ENCODE measurements around the gene MAGI1.

Gene MAGI1

DNA sequence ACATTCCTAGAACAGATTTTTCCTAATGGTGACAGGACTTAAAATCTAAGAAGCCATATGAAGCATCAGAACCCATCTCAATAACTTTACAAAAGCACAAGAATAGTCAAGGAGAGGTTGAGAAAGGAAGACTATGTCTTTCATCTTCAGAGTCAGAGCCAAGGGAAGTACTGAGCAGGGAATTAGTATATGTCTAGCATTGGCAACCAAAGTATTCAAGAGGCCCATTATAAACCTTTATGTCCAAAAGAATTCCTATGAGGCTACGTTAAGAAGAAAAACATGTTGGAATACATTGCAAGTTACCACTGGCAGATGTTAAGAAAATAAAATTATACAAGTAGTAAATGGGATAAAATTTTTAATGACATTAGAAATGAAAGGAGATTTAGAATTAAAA is 150.5 kb downstream of the MAGI1 start:
- DNase-seq (ENCODE audit: low read depth in 1 of 2, low spot score in 1 of 2): no peak
- H3K4me3 ChIP-seq (replicated peaks; ENCODE audit: insufficient read depth, low read length): no peak overlapping the region
- H3K27ac ChIP-seq (replicated peaks): no peak overlapping the region
- no peaks in the 10 kb centered on the region for H3K27me3 ChIP-seq (ENCODE audit: insufficient read depth, poor library complexity, severe bottlenecking)
- TF ChIP-seq GABPA (IDR thresholded peaks at IDR 0.05; ENCODE audit: low read depth): no peak
- TF ChIP-seq, protein P1, sequence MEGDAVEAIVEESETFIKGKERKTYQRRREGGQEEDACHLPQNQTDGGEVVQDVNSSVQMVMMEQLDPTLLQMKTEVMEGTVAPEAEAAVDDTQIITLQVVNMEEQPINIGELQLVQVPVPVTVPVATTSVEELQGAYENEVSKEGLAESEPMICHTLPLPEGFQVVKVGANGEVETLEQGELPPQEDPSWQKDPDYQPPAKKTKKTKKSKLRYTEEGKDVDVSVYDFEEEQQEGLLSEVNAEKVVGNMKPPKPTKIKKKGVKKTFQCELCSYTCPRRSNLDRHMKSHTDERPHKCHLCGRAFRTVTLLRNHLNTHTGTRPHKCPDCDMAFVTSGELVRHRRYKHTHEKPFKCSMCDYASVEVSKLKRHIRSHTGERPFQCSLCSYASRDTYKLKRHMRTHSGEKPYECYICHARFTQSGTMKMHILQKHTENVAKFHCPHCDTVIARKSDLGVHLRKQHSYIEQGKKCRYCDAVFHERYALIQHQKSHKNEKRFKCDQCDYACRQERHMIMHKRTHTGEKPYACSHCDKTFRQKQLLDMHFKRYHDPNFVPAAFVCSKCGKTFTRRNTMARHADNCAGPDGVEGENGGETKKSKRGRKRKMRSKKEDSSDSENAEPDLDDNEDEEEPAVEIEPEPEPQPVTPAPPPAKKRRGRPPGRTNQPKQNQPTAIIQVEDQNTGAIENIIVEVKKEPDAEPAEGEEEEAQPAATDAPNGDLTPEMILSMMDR (IDR thresholded peaks at IDR 0.05; ENCODE audit: insufficient read depth, low read length): no peak
- TF ChIP-seq SPI1 (IDR thresholded peaks at IDR 0.05; ENCODE audit: borderline replicate concordance, low read depth): no peak
- TF ChIP-seq, protein P2, sequence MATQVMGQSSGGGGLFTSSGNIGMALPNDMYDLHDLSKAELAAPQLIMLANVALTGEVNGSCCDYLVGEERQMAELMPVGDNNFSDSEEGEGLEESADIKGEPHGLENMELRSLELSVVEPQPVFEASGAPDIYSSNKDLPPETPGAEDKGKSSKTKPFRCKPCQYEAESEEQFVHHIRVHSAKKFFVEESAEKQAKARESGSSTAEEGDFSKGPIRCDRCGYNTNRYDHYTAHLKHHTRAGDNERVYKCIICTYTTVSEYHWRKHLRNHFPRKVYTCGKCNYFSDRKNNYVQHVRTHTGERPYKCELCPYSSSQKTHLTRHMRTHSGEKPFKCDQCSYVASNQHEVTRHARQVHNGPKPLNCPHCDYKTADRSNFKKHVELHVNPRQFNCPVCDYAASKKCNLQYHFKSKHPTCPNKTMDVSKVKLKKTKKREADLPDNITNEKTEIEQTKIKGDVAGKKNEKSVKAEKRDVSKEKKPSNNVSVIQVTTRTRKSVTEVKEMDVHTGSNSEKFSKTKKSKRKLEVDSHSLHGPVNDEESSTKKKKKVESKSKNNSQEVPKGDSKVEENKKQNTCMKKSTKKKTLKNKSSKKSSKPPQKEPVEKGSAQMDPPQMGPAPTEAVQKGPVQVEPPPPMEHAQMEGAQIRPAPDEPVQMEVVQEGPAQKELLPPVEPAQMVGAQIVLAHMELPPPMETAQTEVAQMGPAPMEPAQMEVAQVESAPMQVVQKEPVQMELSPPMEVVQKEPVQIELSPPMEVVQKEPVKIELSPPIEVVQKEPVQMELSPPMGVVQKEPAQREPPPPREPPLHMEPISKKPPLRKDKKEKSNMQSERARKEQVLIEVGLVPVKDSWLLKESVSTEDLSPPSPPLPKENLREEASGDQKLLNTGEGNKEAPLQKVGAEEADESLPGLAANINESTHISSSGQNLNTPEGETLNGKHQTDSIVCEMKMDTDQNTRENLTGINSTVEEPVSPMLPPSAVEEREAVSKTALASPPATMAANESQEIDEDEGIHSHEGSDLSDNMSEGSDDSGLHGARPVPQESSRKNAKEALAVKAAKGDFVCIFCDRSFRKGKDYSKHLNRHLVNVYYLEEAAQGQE (IDR thresholded peaks at IDR 0.05; ENCODE audit: insufficient replicate concordance, low read depth): no peak
- no peak for TF ChIP-seq POLR2AphosphoS5 (IDR thresholded peaks at IDR 0.05; ENCODE audit: low read depth)

DNA sequence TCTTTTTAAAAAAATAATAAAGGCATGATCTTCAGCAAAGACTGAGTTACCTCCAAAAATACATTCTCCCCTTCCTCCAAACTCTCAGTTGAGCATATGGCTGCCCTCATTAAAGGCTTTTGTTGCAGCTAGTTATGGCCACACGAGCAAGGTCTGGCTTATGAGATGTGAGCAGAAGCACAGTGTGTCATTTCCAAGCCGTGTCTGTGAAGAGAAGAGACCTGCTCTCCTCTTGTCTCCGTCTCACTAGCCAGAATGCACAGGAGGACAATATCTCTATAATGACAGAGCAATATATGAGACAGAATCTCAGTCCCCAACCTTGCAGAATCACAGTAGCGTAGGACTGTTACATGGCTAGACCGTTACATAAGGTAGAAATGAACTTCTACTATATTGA is 152.3 kb downstream of the MAGI1 start:
- Histone ChIP-seq H3K27me3 (ENCODE audit: insufficient read depth, poor library complexity, severe bottlenecking) (no peaks in the 10 kb centered on the region), H3K27ac (replicated peaks) (no peak overlapping the region), H3K4me3 (replicated peaks; ENCODE audit: insufficient read depth, low read length) (no peak overlapping the region)
- no peak for DNase-seq (ENCODE audit: low read depth in 1 of 2, low spot score in 1 of 2)
- no peak for TF ChIP-seq GABPA (IDR thresholded peaks at IDR 0.05; ENCODE audit: low read depth)
- no peak for TF ChIP-seq SPI1 (IDR thresholded peaks at IDR 0.05; ENCODE audit: borderline replicate concordance, low read depth)
- TF ChIP-seq POLR2AphosphoS5 (IDR thresholded peaks at IDR 0.05; ENCODE audit: low read depth): no peak
- TF ChIP-seq, protein P2 (IDR thresholded peaks at IDR 0.05; ENCODE audit: insufficient replicate concordance, low read depth): no peak
- TF ChIP-seq, protein P1 (IDR thresholded peaks at IDR 0.05; ENCODE audit: insufficient read depth, low read length): no peak

DNA sequence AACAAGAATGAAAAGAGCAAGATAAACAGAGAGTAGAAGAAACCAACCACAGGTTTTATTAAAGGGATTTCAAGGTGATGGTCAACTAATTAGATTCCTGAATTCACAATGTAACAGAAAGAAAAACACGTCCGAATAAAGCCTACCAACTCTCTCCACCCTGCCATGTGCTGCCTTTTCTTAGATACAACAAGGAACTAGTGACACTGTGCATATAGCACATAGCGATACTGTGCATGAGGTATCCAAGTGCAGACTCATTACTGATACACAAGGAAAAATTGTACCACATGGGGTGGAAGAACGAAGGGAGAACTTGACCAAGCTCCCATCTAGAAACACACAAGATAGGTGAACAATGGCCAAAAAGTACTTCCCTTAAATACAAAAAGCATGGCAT is 154.6 kb downstream of the MAGI1 start:
- DNase-seq (ENCODE audit: low read depth in 1 of 2, low spot score in 1 of 2): no peak
- no peak for TF ChIP-seq SPI1 (IDR thresholded peaks at IDR 0.05; ENCODE audit: borderline replicate concordance, low read depth)
- no peak for TF ChIP-seq POLR2AphosphoS5 (IDR thresholded peaks at IDR 0.05; ENCODE audit: low read depth)
- no peak for TF ChIP-seq GABPA (IDR thresholded peaks at IDR 0.05; ENCODE audit: low read depth)
- TF ChIP-seq, protein P1 (IDR thresholded peaks at IDR 0.05; ENCODE audit: insufficient read depth, low read length): no peak
- TF ChIP-seq, protein P2 (IDR thresholded peaks at IDR 0.05; ENCODE audit: insufficient replicate concordance, low read depth): no peak
- Histone ChIP-seq H3K27ac (replicated peaks) (no peak overlapping the region), H3K27me3 (ENCODE audit: insufficient read depth, poor library complexity, severe bottlenecking) (no peaks in the 10 kb centered on the region), H3K4me3 (replicated peaks; ENCODE audit: insufficient read depth, low read length) (no peak overlapping the region)

All from HL-60 (cell line).